OCI-LY7 (cell line): ENCODE measurements around the gene POLR1B. TPM values are rescaled to one million over a fixed set of nuclear protein-coding genes. Genes with fewer than 3 reads are reported as not detected.

ENCODE experiments used
- BruUV-seq: library from RNA; stranded (reverse); fragments of 400-500 nt; replicated peaks from 2 replicates; lab custom pipeline; 2021; lab: Mats Ljungman, UMichigan
- CTCF ChIA-PET: fragments of 300-600 bp; sonication (Branson Sonifier 250); formaldehyde crosslinking; loops from one replicate; lab custom pipeline; 2022; ENCODE audit warnings: antibody characterized with exemption; ENCODE audit not compliant: unreplicated experiment; lab: Charles Lee
- POLR2A ChIA-PET: fragments of 300-600 bp; sonication (Branson Sonifier 250); formaldehyde crosslinking; loops from one replicate; lab custom pipeline; 2022; ENCODE audit warnings: antibody characterized with exemption; lab: Charles Lee
- DNase-seq: peaks from one replicate; pipeline ENCODE4 v3.0.0-alpha.2; 2015; ENCODE audit warnings: low spot score
- H2AFZ ChIP-seq: fragments of 200-600 bp; sonication (generic), shearing (Covaris generic); 2 replicates; pipeline ENCODE4 v1.6.1; 2014; ENCODE audit warnings: mild to moderate bottlenecking, antibody characterized with exemption, low read length, moderate library complexity
- H3K27ac ChIP-seq: fragments of 200-600 bp; sonication (generic); 2 replicates; pipeline ENCODE4 v1.5.1; 2014; ENCODE audit warnings: mixed run types, low read depth, mild to moderate bottlenecking, moderate library complexity, low read length, inconsistent platforms; ENCODE audit not compliant: poor library complexity, severe bottlenecking
- H3K36me3 ChIP-seq: fragments of 200-600 bp; sonication (generic); 2 replicates; pipeline ENCODE4 v1.6.1; 2014; ENCODE audit warnings: mild to moderate bottlenecking, antibody characterized with exemption, low read length, moderate library complexity, mixed read lengths; ENCODE audit not compliant: insufficient read depth
- H3K4me1 ChIP-seq: fragments of 200-600 bp; sonication (generic); 2 replicates; pipeline ENCODE4 v1.5.1; 2014; ENCODE audit warnings: mild to moderate bottlenecking, low read length; ENCODE audit not compliant: insufficient read depth, poor library complexity, severe bottlenecking
- H3K4me2 ChIP-seq: fragments of 200-600 bp; sonication (generic); 2 replicates; pipeline ENCODE4 v1.6.1; 2014; ENCODE audit warnings: mild to moderate bottlenecking, low read length
- H3K4me3 ChIP-seq: fragments of 200-600 bp; sonication (generic); 2 replicates; pipeline ENCODE4 v1.5.1; 2014; ENCODE audit warnings: mild to moderate bottlenecking, low read depth, low read length; ENCODE audit not compliant: poor library complexity, severe bottlenecking
- H3K79me2 ChIP-seq: fragments of 200-600 bp; sonication (generic); 2 replicates; pipeline ENCODE4 v1.6.1; 2016; ENCODE audit warnings: low read depth, mild to moderate bottlenecking, low read length, moderate library complexity, mixed read lengths; ENCODE audit not compliant: insufficient read depth
- H3K9me2 ChIP-seq: fragments of 200-600 bp; sonication (generic); 2 replicates; pipeline ENCODE4 v1.6.1; 2016; ENCODE audit warnings: mild to moderate bottlenecking, low read length, mixed read lengths; ENCODE audit not compliant: insufficient read depth
- H3K9me3 ChIP-seq: fragments of 200-600 bp; sonication (generic); 2 replicates; pipeline ENCODE4 v1.6.1; 2014; ENCODE audit warnings: mild to moderate bottlenecking, mixed run types, low read length, mixed read lengths
- H4K20me1 ChIP-seq: fragments of 200-600 bp; sonication (generic); 2 replicates; pipeline ENCODE4 v1.6.1; 2014; ENCODE audit warnings: mild to moderate bottlenecking, antibody characterized with exemption, low read length, moderate library complexity, mixed read lengths; ENCODE audit not compliant: insufficient read depth
- EZH2phosphoT487 ChIP-seq: fragments of 200-600 bp; sonication (generic); IDR thresholded peaks from 2 replicates; pipeline ENCODE4 v1.6.1; 2018; ENCODE audit warnings: low read depth, borderline replicate concordance, mild to moderate bottlenecking, mixed run types, antibody characterized with exemption, low read length, moderate library complexity, mixed read lengths
- intact Hi-C: fragments of 100-400 bp; cut with micrococcal nuclease; formaldehyde crosslinking; loops from one replicate; pipeline ENCODE4 v1.10.0; 2022; ENCODE audit not compliant: unreplicated experiment
- total RNA-seq, 2 experiments: library from RNA; depleted of rRNA in 1 of 2; stranded (reverse); fragments of >200 nt in 1 of 2; shearing (Covaris generic) in 1 of 2; gene quantifications; 2 replicates each; pipeline ENCODE4 v1.2.3, GENCODE V29; 2014 to 2022
- TF ChIP-seq, protein P1 (sequence below): fragments of 200-600 bp; sonication (generic); conservative IDR thresholded peaks from 2 replicates; pipeline ENCODE4 v1.5.1; 2014; ENCODE audit warnings: mild to moderate bottlenecking, antibody characterized with exemption, low read length, moderate library complexity, mixed read lengths

The POLR1B gene
- total RNA-seq, 2 experiments from 2014 or later, result 30.5 to 44.7 TPM

DNA sequence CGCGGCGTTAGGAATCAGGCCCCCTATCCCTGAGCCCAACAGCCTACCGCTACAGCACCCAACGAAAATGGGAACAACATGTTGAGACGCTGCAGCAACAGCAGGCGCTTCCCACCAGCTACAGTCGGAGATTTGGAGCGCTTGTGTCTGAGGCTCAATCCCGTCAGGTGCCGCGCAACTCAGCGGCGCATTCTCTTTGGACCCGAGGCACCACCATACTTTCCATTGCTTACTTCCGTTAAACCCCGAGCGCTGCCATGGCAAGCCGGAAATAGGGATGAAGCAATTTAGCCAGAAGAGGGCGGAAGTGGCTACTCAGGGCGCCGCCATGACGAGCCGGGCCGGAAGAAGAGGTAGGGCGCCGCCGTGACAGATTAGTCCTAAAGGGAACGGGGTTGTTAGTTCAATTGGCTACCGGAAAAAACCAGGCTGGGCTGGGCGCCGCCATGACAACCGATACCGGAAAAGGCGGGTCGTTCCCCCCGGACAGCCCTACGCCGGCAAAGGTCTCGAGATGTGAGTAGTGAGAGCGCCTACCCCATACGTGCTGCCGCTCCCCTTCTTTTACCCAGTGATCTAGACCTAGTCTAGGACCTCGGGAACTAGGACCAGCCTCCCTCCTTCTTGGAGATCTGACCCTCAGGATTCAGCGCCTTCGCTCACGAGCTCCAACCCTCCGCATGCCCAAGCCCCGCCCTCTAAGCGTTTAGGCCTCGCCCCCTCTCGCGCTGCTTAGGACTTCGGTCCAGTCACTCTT, 42.0 kb downstream of the POLR1B start, which contains the start of gene CHCHD5:
CHCHD5 (plus strand) TSS at position 476 of the 757 bp plus-strand sequence; CDS start at position 515, 39 bp downstream.
- Histone ChIP-seq H3K9me2 (no peaks in the 10 kb centered on the region), H4K20me1 (no peaks in the 10 kb centered on the region), H3K4me2 (peak within 1 kb of the TSS; percentile 91), H3K79me2 (peaks cover 8% of the 10 kb centered on the region; the same call in 1 of the 2 replicates), H3K27ac (peak within 1 kb of the TSS; percentile 76), H3K36me3 (peaks cover 4% of the 10 kb centered on the region; the same call in 1 of the 2 replicates), H3K4me1 (peaks cover 27% of the 10 kb centered on the region), H3K9me3 (no peaks in the 10 kb centered on the region), H3K4me3 (peak within 1 kb of the TSS; percentile 75), H2AFZ (peak within 1 kb of the TSS; percentile 87)
- no peak for TF ChIP-seq EZH2phosphoT487
- TF ChIP-seq, protein P1, sequence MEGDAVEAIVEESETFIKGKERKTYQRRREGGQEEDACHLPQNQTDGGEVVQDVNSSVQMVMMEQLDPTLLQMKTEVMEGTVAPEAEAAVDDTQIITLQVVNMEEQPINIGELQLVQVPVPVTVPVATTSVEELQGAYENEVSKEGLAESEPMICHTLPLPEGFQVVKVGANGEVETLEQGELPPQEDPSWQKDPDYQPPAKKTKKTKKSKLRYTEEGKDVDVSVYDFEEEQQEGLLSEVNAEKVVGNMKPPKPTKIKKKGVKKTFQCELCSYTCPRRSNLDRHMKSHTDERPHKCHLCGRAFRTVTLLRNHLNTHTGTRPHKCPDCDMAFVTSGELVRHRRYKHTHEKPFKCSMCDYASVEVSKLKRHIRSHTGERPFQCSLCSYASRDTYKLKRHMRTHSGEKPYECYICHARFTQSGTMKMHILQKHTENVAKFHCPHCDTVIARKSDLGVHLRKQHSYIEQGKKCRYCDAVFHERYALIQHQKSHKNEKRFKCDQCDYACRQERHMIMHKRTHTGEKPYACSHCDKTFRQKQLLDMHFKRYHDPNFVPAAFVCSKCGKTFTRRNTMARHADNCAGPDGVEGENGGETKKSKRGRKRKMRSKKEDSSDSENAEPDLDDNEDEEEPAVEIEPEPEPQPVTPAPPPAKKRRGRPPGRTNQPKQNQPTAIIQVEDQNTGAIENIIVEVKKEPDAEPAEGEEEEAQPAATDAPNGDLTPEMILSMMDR, result no peak
- POLR2A ChIA-PET, result interaction anchor here (0.5 to 1.6 kb wide), 3 partner anchors 9 to 1311 kb away, joined by 3 to 5 read pairs (median 3); no protein-coding TSS in a partner anchor
- CTCF ChIA-PET, result interaction anchor here (0.6 to 1.4 kb wide), 3 partner anchors 10 to 99 kb away, joined by 3 to 5 read pairs (median 3); no protein-coding TSS in a partner anchor
- intact Hi-C loops, result loop anchor here (1.0 to 5.0 kb wide), 4 partner anchors 42 to 530 kb away; partner anchors contain the start of genes POLR1B, TMEM87B and ZC3H8
- BruUV-seq, result TSS peak; percentile 74
- DNase-seq, result peak; percentile 95

- intact Hi-C loops, result loop anchor here (1.0 to 5.0 kb wide), 4 partner anchors 43 to 530 kb away; partner anchors contain the start of genes POLR1B, TMEM87B and ZC3H8
- ChIA-PET POLR2A (interaction anchor here (0.5 to 1.6 kb wide), 7 partner anchors 9 to 1310 kb away, joined by 3 to 5 read pairs (median 3); no protein-coding TSS in a partner anchor), CTCF (interaction anchor here (0.6 kb wide), 2 partner anchors 46 to 100 kb away, joined by 3 read pairs; no protein-coding TSS in a partner anchor)
- TF ChIP-seq, protein P1, result no peak
- no peak for TF ChIP-seq EZH2phosphoT487
- Histone ChIP-seq H3K4me1 (peaks cover 27% of the 10 kb centered on the region), H3K79me2 (peaks cover 8% of the 10 kb centered on the region; the same call in 1 of the 2 replicates), H3K4me2 (peak overlapping the region; percentile 91), H3K9me2 (no peaks in the 10 kb centered on the region), H3K27ac (peak overlapping the region; percentile 76), H2AFZ (peak overlapping the region; percentile 87), H3K9me3 (no peaks in the 10 kb centered on the region), H3K36me3 (peaks cover 4% of the 10 kb centered on the region; the same call in 1 of the 2 replicates), H4K20me1 (no peaks in the 10 kb centered on the region), H3K4me3 (peak overlapping the region; percentile 75)
- no TSS peak for BruUV-seq
- no peak for DNase-seq
These were observed 42.6 kb downstream of the POLR1B start for GRCh38 chr2:112584891-112585250.
